HepG2 (cell line): Measurements from ENCODE around the gene CNOT1. TPM values are rescaled to one million over a fixed set of nuclear protein-coding genes. Genes with fewer than 3 reads are reported as not detected.

Experiments used
- BRD4 ChIP-seq: sonication (generic); formaldehyde crosslinking; IDR thresholded peaks from 2 replicates; pipeline ENCODE4 v1.4.0; 2020; ENCODE audit warnings: missing genetic modification reagents
- ELF1 ChIP-seq: sonication (generic); formaldehyde crosslinking; IDR thresholded peaks from 2 replicates; pipeline ENCODE4 v1.4.0; 2020; ENCODE audit warnings: missing genetic modification reagents
- FLYWCH1 ChIP-seq: sonication (generic); formaldehyde crosslinking; IDR thresholded peaks from 2 replicates; pipeline ENCODE4 v1.8.1; 2023; ENCODE audit warnings: mild to moderate bottlenecking, missing genetic modification reagents
- FOSL2 ChIP-seq: sonication (generic); formaldehyde crosslinking; IDR thresholded peaks from 2 replicates; pipeline ENCODE4 v1.4.0; 2020; ENCODE audit warnings: missing genetic modification reagents
- HDAC2 ChIP-seq: sonication (generic); formaldehyde crosslinking; IDR thresholded peaks from 2 replicates; pipeline ENCODE4 v1.4.0; 2020; ENCODE audit warnings: missing genetic modification reagents
- HMG20A ChIP-seq: IDR thresholded peaks from 2 replicates; pipeline ENCODE4 v1.6.1; 2016; ENCODE audit warnings: borderline replicate concordance
- IKZF1 ChIP-seq: fragments of 450-650 bp; IDR thresholded peaks from 2 replicates; pipeline ENCODE4 v1.7.1; 2016
- KAT8 ChIP-seq: IDR thresholded peaks from 2 replicates; pipeline ENCODE4 v1.6.1; 2016; ENCODE audit warnings: missing genetic modification reagents, missing compliant biosample characterization
- KDM3A ChIP-seq: IDR thresholded peaks from 2 replicates; pipeline ENCODE4 v1.6.1; 2018; ENCODE audit warnings: low read depth, missing compliant biosample characterization
- NFYB ChIP-seq: sonication (generic); formaldehyde crosslinking; IDR thresholded peaks from 2 replicates; pipeline ENCODE4 v1.4.0; 2020; ENCODE audit warnings: missing genetic modification reagents
- NR2C2 ChIP-seq: sonication (generic); formaldehyde crosslinking; IDR thresholded peaks from 2 replicates; pipeline ENCODE4 v1.4.0; 2020; ENCODE audit warnings: missing genetic modification reagents, mild to moderate bottlenecking, moderate library complexity, borderline replicate concordance
- PHB2 ChIP-seq: fragments of 450-650 bp; IDR thresholded peaks from 2 replicates; pipeline ENCODE4 v1.6.1; 2018; ENCODE audit not compliant: partially characterized antibody
- PPARG ChIP-seq: conservative IDR thresholded peaks from 2 replicates; pipeline ENCODE4 v1.6.1; 2016; ENCODE audit warnings: missing biosample characterization, missing genetic modification reagents
- PRPF4 ChIP-seq: fragments of 200-400 bp; formaldehyde crosslinking; IDR thresholded peaks from 2 replicates; pipeline ENCODE4 v1.6.1; 2016; ENCODE audit warnings: low read length, low read depth; ENCODE audit not compliant: poor library complexity, severe bottlenecking
- RXRA ChIP-seq: sonication (generic); formaldehyde crosslinking; IDR thresholded peaks from 2 replicates; pipeline ENCODE4 v1.5.1; 2020; ENCODE audit warnings: missing genetic modification reagents
- RXRB ChIP-seq: IDR thresholded peaks from 2 replicates; pipeline ENCODE4 v1.6.1; 2016; ENCODE audit warnings: borderline replicate concordance, missing genetic modification reagents, missing compliant biosample characterization
- SALL2 ChIP-seq: sonication (generic); formaldehyde crosslinking; IDR thresholded peaks from 2 replicates; pipeline ENCODE4 v1.8.1; 2023; ENCODE audit warnings: mild to moderate bottlenecking, missing genetic modification reagents, inconsistent platforms
- SATB2 ChIP-seq: sonication (generic); formaldehyde crosslinking; IDR thresholded peaks from 2 replicates; pipeline ENCODE4 v1.5.0; 2020; ENCODE audit warnings: missing genetic modification reagents
- SMAD9 ChIP-seq: sonication (generic); formaldehyde crosslinking; IDR thresholded peaks from 2 replicates; pipeline ENCODE4 v1.5.1; 2020; ENCODE audit warnings: mild to moderate bottlenecking, missing genetic modification reagents
- TAF1 ChIP-seq: sonication (generic); formaldehyde crosslinking; IDR thresholded peaks from 2 replicates; pipeline ENCODE4 v1.4.0; 2020; ENCODE audit warnings: missing genetic modification reagents
- TAF15 ChIP-seq: fragments of 200-400 bp; formaldehyde crosslinking; IDR thresholded peaks from one replicate; pipeline ENCODE4 v1.6.1; 2018; ENCODE audit warnings: mild to moderate bottlenecking, low read depth, low read length; ENCODE audit not compliant: poor library complexity, severe bottlenecking
- TEAD3 ChIP-seq: optimal IDR thresholded peaks from 2 replicates; pipeline ENCODE3; 2016; ENCODE audit warnings: borderline replicate concordance
- TERF1 ChIP-seq: sonication (generic); formaldehyde crosslinking; IDR thresholded peaks from 2 replicates; pipeline ENCODE4 v1.8.0; 2022; ENCODE audit warnings: mild to moderate bottlenecking, missing genetic modification reagents, moderate library complexity
- TOE1 ChIP-seq: sonication (generic); formaldehyde crosslinking; IDR thresholded peaks from 2 replicates; pipeline ENCODE4 v1.4.0; 2020; ENCODE audit warnings: mild to moderate bottlenecking, missing genetic modification reagents
- ZNF101 ChIP-seq: sonication (generic); formaldehyde crosslinking; IDR thresholded peaks from 2 replicates; pipeline ENCODE4 v1.4.0; 2020; ENCODE audit warnings: mild to moderate bottlenecking, low read depth, missing genetic modification reagents, borderline replicate concordance
- ZNF20 ChIP-seq: sonication (generic); formaldehyde crosslinking; IDR thresholded peaks from 2 replicates; pipeline ENCODE4 v1.4.0; 2020; ENCODE audit warnings: mild to moderate bottlenecking, moderate library complexity, missing genetic modification reagents
- ZNF598 ChIP-seq: sonication (generic); formaldehyde crosslinking; IDR thresholded peaks from 2 replicates; pipeline ENCODE4 v1.5.1; 2020; ENCODE audit warnings: mild to moderate bottlenecking, missing genetic modification reagents, borderline replicate concordance
- ZNF746 ChIP-seq: sonication (generic); formaldehyde crosslinking; IDR thresholded peaks from 2 replicates; pipeline ENCODE4 v1.8.0; 2022; ENCODE audit warnings: mild to moderate bottlenecking, missing genetic modification reagents
- ZSCAN12 ChIP-seq: sonication (generic); formaldehyde crosslinking; IDR thresholded peaks from 2 replicates; pipeline ENCODE4 v1.9.0; 2021; ENCODE audit warnings: mild to moderate bottlenecking, missing genetic modification reagents
- polyA plus RNA-seq, 8 experiments: library from polyadenylated mRNA; depleted of rRNA in 3 of 8; stranded (reverse) in 7 of 8; unstranded in 1 of 8; fragments of >200 nt; fragmentation: Illumina TruSeq in 4 of 8; extraction: Trizol in 4 of 8; gene quantifications; 2 replicates each; pipeline versions ENCODE4 v1.2.1 to v1.2.3, GENCODE V29; 2011 to 2016; ENCODE audit warnings: low read depth in 4 of 8, missing spikeins in 1 of 8, mixed read lengths in 1 of 8; ENCODE audit not compliant: insufficient read depth in 1 of 8
- total RNA-seq, 5 experiments: library from RNA; depleted of rRNA; stranded (reverse); fragments of >200 nt; fragmentation: Illumina TruSeq; extraction: Trizol; gene quantifications; 2 replicates each; pipeline ENCODE4 v1.2.3, GENCODE V29; 2016; ENCODE audit warnings: low read depth in 1 of 5
- TF ChIP-seq, protein P1 (sequence below): sonication (generic); formaldehyde crosslinking; IDR thresholded peaks from 2 replicates; pipeline ENCODE4 v1.8.1; 2023; ENCODE audit warnings: mild to moderate bottlenecking, inconsistent platforms, moderate library complexity, missing genetic modification reagents, borderline replicate concordance
- TF ChIP-seq, protein P2 (sequence below): sonication (generic); formaldehyde crosslinking; IDR thresholded peaks from 2 replicates; pipeline ENCODE4 v1.4.0; 2020; ENCODE audit warnings: missing genetic modification reagents

Gene CNOT1
- total and polyA plus RNA-seq, 2 of the 13 experiments (the other 11 are each of a cell fraction or from before 2014, with no cell fraction given): 188 to 232 TPM

DNA sequence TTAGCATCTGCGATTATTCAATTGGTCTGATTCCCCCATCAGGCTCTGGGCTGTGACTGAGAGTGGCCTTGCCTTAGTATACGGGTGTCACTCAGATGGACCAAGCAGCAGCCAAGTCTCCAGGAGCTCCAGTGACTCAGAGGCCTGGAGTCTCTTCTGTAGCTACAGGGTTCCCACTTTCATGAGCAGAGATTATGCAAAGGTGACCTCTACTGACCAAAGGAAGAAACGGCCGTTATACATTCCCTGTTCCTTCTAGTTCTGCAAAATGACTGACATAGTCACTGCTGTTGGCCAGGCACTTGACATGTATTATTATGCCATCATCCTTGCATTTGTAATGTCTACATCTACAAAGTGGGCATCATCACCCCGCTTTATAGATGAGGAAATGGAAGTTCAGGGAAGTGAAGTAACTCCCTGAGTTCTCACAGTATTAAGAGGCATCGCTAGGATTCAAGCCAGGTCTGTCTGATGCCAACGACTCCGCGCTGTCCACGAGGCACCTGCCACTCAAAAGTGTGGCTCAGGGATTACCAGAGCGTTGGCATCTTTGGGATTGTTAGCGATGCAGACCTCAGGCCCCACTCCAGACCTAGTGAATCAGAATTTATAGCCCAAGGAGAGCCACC is 31.7 kb upstream of the CNOT1 start (continued):
- 0 out of 2 replicates have a peak, but pooled peaks have one; percentile 13 for TF ChIP-seq RXRB
- TF ChIP-seq ZNF20 (CRISPR knock-in tag): no peak
- no peak for TF ChIP-seq TAF15
- TF ChIP-seq RXRA: no peak
- 0 out of 2 replicates have a peak, but pooled peaks have one; percentile 42 for TF ChIP-seq SALL2
- TF ChIP-seq SMAD9 (CRISPR knock-in tag): no peak
- no peak for TF ChIP-seq ZSCAN12 (CRISPR knock-in tag)
- no peak for TF ChIP-seq TOE1
- TF ChIP-seq IKZF1: no peak
- peak; percentile 41 for TF ChIP-seq TEAD3 (CRISPR knock-in tag)
- no peak for TF ChIP-seq NR2C2 (CRISPR knock-in tag)
- TF ChIP-seq, protein P1, sequence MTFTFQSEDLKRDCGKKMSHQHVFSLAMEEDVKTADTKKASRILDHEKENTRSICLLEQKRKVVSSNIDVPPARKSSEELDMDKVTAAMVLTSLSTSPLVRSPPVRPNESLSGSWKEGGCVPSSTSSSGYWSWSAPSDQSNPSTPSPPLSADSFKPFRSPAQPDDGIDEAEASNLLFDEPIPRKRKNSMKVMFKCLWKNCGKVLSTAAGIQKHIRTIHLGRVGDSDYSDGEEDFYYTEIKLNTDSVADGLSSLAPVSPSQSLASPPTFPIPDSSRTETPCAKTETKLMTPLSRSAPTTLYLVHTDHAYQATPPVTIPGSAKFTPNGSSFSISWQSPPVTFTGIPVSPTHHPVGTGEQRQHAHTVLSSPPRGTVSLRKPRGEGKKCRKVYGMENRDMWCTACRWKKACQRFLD: no peak
- no peak for TF ChIP-seq ZNF101 (CRISPR knock-in tag)
- no peak for TF ChIP-seq BRD4
- no peak for TF ChIP-seq PHB2
- no peak for TF ChIP-seq TERF1 (CRISPR knock-in tag)
- TF ChIP-seq SATB2: no peak
- TF ChIP-seq FOSL2 (CRISPR knock-in tag): peak; percentile 75
- no peak for TF ChIP-seq FLYWCH1
- TF ChIP-seq NFYB (CRISPR knock-in tag): no peak
- TF ChIP-seq KAT8 (CRISPR knock-in tag): no peak
- TF ChIP-seq TAF1 (CRISPR knock-in tag): no peak
- TF ChIP-seq ZNF746 (CRISPR knock-in tag): no peak
- TF ChIP-seq PRPF4: no peak
- no peak for TF ChIP-seq HDAC2 (CRISPR knock-in tag)
- TF ChIP-seq PPARG (CRISPR knock-in tag): 0 out of 2 replicates have a peak, but pooled peaks have one; percentile 30
- no peak for TF ChIP-seq ZNF598 (CRISPR knock-in tag)
- TF ChIP-seq HMG20A (CRISPR knock-in tag): no peak
- TF ChIP-seq KDM3A (CRISPR knock-in tag): 0 out of 2 replicates have a peak, but pooled peaks have one; percentile 45
- no peak for TF ChIP-seq ELF1
- TF ChIP-seq, protein P2, sequence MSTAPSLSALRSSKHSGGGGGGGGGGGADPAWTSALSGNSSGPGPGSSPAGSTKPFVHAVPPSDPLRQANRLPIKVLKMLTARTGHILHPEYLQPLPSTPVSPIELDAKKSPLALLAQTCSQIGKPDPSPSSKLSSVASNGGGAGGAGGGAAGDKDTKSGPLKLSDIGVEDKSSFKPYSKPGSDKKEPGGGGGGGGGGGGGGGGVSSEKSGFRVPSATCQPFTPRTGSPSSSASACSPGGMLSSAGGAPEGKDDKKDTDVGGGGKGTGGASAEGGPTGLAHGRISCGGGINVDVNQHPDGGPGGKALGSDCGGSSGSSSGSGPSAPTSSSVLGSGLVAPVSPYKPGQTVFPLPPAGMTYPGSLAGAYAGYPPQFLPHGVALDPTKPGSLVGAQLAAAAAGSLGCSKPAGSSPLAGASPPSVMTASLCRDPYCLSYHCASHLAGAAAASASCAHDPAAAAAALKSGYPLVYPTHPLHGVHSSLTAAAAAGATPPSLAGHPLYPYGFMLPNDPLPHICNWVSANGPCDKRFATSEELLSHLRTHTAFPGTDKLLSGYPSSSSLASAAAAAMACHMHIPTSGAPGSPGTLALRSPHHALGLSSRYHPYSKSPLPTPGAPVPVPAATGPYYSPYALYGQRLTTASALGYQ (CRISPR knock-in tag): no peak
